HCT116 (cell line): ENCODE measurements around the gene NDC1.
A peak's percentile ranks its signal among the peaks of the same experiment; 100 is the strongest.

Experiments used
- EZH2 ChIP-seq: fragments of 200-600 bp; sonication (generic); IDR thresholded peaks from 2 replicates; pipeline ENCODE4 v1.6.1; 2017; ENCODE audit warnings: antibody characterized with exemption, mixed run types
- POLR2A ChIP-seq: IDR thresholded peaks from 2 replicates; pipeline ENCODE4 v1.7.0; 2011; ENCODE audit warnings: borderline replicate concordance; ENCODE audit not compliant: insufficient read depth, insufficient read length; ENCODE audit errors: extremely low read depth
- POLR2AphosphoS5 ChIP-seq: IDR thresholded peaks from 2 replicates; pipeline ENCODE4 v1.6.1; 2011; ENCODE audit warnings: mild to moderate bottlenecking, low read depth, low read length, moderate library complexity
- ZNF274 ChIP-seq: fragments of 200-500 bp; sonication (Bioruptor generic); IDR thresholded peaks from 2 replicates; pipeline ENCODE4 v1.6.1; 2014; ENCODE audit warnings: mild to moderate bottlenecking, low read depth, low read length, inconsistent platforms
- TF ChIP-seq, protein P1 (sequence below), 3 experiments: fragments of 200-600 bp in 1 of 3; sonication (generic) in 1 of 3; IDR thresholded peaks in 2 of 3; conservative IDR thresholded peaks in 1 of 3; 2 replicates each; pipeline ENCODE4 v1.5.1; 2012 to 2017; ENCODE audit warnings: low read depth in 2 of 3, low read length in 2 of 3, antibody characterized with exemption in 1 of 3, borderline replicate concordance in 1 of 3, control low read depth in 1 of 3, mild to moderate bottlenecking in 1 of 3, mixed read lengths in 1 of 3, mixed run types in 1 of 3, moderate library complexity in 1 of 3; ENCODE audit not compliant: insufficient read depth in 1 of 3

DNA sequence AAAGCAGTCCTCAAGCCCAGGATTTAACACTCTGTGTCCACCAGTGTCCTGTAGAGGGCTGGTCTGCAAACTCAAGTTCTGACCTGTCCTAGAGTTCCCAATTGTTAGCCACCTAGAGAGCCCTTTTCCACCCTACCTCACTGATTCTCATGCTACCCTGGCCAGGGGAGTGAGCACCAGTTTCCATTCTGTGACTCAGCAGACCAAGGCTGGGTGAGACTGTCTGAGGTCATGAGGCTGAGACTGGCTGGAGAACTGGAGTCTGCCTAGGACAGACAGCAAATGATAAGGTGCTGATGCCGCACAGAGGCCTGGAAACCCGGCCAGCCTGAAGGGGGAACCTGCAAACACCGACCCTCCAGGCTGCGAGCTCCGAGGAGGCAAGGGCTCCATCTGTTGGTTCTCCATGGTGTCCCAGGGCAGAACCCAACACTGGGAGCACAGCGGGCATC is 112.8 kb downstream of the NDC1 start:
- TF ChIP-seq, protein P1, sequence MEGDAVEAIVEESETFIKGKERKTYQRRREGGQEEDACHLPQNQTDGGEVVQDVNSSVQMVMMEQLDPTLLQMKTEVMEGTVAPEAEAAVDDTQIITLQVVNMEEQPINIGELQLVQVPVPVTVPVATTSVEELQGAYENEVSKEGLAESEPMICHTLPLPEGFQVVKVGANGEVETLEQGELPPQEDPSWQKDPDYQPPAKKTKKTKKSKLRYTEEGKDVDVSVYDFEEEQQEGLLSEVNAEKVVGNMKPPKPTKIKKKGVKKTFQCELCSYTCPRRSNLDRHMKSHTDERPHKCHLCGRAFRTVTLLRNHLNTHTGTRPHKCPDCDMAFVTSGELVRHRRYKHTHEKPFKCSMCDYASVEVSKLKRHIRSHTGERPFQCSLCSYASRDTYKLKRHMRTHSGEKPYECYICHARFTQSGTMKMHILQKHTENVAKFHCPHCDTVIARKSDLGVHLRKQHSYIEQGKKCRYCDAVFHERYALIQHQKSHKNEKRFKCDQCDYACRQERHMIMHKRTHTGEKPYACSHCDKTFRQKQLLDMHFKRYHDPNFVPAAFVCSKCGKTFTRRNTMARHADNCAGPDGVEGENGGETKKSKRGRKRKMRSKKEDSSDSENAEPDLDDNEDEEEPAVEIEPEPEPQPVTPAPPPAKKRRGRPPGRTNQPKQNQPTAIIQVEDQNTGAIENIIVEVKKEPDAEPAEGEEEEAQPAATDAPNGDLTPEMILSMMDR (IDR thresholded peaks at IDR 0.05 in 2 of 3, conservative IDR thresholded peaks at IDR 0.05 in 1 of 3; ENCODE audit: borderline replicate concordance in 1 of 3, insufficient read depth in 1 of 3, low read depth in 2 of 3, low read length in 2 of 3) = peak in 2 of 3 experiments; percentile 26 to 31; a peak in 2 of 6 replicates
- TF ChIP-seq POLR2A (no peak), EZH2 (no peak), POLR2AphosphoS5 (no peak), ZNF274 (no peak)
